ENCODE results near the gene KRT15.
"Not testable (repeated sequence)": the region's sequence is repeated elsewhere in the genome, so short reads cannot be mapped to it uniquely, and the experiment has no call there.

Gene KRT15

DNA sequence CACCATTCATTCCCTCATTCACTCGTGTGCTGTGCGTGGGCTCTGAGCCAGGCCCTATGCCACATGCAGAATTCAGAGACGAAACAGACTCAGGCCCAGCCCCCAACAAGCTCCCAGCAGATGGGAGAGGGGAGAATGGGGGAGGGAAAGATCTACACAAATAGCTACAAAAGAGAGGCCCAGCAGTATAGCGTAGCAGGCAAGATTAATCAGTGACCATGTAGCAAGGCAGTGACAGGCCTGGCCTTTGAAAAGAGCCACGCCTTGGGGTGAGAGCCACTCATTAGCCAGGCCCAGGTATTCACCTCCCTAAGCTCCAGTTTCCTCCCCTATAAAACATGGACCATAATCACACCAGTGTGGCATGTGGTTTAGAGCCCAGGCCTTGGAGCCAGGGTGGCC is 25.8 kb upstream of the KRT15 start:
- no peak for DNase-seq (ENCODE audit: low read depth in 2 of 2)

DNA sequence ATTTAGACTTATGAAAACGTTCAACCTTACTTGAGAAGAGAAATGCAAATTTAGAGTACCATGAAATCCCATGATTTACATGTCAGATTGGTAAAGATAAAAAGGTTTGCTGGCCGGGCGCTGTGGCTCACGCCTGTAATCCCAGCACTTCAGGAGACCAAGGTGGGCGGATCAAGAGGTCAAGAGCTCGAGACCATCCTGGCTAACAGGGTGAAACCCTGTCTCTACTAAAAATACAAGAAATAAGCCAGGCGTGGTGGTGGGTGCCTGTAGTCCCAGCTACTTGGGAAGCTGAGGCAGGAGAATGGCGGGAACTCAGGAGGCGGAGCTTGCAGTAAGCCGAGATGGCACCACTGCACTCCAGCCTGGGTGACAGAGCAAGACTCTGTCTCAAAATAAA is 24.1 kb upstream of the KRT15 start:
- not testable (repeated sequence) for DNase-seq (ENCODE audit: low read depth in 2 of 2)

DNA sequence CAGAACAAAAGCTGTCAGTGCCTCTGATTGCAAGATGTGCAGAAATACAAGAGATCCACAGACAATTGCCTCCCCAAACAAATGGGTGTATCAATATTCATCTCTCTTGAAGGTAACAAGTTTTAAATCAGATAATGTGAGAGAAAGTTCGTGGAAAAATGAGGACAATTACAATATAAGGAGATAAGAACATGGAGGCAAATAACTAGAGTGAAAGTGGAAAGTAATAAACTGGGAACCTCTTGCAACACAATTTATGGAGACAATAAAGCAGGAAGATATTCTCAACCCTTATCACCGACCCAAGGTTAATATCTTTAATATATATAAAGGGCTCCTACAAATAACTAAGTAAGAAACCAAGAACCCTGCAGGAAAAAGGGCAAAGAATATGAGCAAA is 23.7 kb upstream of the KRT15 start:
- DNase-seq (ENCODE audit: low read depth in 2 of 2) = no peak

DNA sequence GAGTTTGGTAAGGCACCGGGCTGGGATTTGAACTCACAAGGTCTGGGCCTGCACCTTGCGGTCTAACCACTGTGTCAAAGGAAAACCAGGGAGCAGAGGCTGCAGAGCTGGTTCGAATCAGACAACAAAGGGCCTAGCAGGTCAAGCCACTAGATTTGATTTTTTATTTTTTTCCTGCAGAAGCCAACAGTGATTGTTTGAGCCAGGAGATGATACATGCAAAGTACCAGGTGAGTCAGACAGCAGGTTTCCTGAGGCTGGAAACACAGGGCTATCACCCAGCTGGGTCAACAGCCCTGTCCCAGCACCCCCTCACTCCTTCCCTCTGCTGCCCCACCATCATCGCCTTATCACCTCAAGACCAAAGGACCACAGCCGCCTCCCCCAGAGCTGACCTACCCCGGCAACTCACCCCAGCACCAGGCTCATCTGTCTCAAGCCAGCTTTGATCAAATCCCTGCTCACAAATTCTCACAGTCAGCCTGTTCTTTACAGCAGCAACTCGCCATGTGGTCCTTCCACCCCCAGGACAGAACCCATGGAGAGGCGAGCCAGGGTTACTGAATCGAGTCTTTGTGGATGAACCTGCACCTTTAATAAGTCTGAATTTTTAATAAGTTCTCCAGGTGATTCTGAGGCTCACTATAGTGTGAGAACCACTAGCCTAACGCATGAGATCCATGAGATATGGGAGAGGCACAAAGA is 22.4 kb upstream of the KRT15 start:
- DNase-seq (ENCODE audit: low read depth in 2 of 2) = no peak

- DNase-seq (ENCODE audit: low read depth in 2 of 2) = no peak
These were observed 21.4 kb upstream of the KRT15 start for GRCh38 chr17:41539979-41540701.

DNA sequence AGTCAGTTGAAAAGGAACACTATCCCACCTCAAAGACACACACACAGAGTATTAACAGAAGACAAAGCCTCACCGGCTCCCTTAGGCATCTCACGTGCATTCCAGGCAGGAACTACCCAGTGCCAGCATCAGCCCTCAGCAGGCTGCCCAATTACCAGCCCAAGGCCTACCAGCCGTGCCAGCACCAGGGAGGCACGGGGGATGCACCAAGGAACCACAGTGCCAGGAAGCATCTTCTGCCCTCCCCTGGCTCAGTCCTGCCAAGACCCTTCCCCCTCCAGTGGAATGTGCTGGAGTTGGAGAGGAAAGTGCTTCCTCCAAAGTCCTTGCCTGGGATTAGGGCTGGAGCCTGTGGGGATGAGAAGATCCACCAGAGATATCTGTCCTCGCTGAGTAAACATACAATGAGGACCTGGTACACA is 20.4 kb upstream of the KRT15 start:
- DNase-seq (ENCODE audit: low read depth in 2 of 2) = no peak

GRCh38 chr17:41538565-41538991 is 19.9 kb upstream of the KRT15 start:
- no peak for DNase-seq (ENCODE audit: low read depth in 2 of 2)

DNA sequence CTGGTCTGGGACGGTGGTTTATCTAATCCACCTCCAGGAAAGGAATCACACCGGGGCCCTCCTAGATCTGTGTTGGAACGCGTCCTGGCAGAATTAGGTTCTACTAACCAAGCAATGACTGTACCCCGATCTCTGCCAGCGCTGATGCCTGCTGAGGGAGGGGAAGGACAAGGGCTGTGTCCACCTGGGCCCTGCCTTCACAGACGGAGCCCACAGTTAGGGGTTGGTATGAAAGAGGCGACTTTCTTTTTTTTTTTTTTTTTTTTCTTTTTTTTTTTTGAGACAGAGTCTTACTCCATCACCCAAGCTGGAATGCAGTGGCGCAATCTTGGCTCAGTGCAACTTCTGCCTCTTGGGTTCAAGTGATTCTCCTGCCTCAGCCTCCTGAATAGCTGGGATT is 19.3 kb upstream of the KRT15 start:
- no peak for DNase-seq (ENCODE audit: low read depth in 2 of 2)

GRCh38 chr17:41537614-41537954 is 18.9 kb upstream of the KRT15 start:
- DNase-seq (ENCODE audit: low read depth in 2 of 2) = no peak

DNA sequence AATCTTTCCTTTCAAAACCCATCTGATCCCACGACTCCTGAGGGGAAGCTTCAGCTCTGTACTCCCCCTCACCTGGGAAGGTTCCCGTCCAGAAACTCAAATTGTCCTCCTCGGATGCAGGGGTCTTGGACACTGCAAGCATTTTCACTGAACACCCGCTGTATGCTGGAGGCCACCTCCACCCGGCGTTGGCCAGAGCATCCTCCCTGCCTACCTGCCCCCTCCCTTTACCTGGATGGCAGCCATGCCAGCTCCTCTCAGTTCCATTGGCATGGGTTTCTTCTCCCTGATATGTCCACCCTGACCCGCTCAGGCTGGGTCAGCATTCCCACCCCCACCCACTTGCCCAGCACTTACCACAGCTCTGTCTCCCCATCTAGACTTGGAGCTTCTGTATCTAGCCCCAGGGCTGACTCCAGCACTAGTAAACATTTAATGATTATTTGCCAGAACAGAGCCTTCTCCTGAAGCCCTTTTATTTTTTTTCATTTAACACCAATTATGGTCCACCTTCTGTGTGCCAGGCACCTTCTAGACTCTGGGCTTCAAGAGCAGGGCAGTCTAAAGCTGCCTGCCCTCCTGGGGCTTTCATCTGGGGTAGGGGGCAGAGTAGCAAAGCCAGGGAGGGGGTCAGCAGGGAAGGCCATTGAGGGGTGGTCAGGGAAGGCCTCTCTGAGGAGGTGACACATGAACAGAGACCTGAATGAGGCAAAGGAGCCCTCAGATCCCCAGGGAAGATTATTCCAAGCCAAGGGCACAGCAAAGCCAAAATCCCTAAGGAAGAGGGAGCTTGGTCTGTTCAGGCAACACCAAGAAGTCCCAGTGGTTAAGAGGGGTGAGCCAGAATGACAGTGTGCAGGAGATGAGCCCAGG is 18.3 kb upstream of the KRT15 start:
- DNase-seq (ENCODE audit: low read depth in 2 of 2) = no peak

- DNase-seq (ENCODE audit: low read depth in 2 of 2) = no peak
These were observed 17.2 kb upstream of the KRT15 start for GRCh38 chr17:41535764-41536481.

GRCh38 chr17:41534899-41535546 is 16.3 kb upstream of the KRT15 start:
- DNase-seq (ENCODE audit: low read depth in 2 of 2) = no peak

DNA sequence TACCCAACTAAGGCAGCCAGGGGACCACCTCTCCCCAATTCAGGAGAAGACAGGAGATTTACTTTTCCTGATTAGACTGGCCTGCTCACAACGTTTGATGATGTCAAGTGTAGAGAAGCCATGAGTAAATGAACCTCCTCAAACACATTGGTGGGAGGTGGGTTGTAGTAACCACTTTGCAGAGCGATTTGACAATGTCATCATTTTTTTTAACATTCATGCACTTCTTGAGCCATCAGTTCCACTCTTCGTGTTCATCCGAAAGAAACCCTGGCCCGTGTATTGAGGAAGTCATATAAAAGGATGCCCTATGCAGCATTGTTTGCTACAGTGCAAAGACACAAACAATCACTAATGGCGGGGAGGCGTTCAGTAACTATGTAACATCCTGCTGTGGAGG is 14.9 kb upstream of the KRT15 start:
- DNase-seq (ENCODE audit: low read depth in 2 of 2) = no peak

GRCh38 chr17:41532947-41533570 is 14.4 kb upstream of the KRT15 start:
- DNase-seq (ENCODE audit: low read depth in 2 of 2) = no peak

GRCh38 chr17:41531993-41532392 is 13.3 kb upstream of the KRT15 start:
- no peak for DNase-seq (ENCODE audit: low read depth in 2 of 2)

DNA sequence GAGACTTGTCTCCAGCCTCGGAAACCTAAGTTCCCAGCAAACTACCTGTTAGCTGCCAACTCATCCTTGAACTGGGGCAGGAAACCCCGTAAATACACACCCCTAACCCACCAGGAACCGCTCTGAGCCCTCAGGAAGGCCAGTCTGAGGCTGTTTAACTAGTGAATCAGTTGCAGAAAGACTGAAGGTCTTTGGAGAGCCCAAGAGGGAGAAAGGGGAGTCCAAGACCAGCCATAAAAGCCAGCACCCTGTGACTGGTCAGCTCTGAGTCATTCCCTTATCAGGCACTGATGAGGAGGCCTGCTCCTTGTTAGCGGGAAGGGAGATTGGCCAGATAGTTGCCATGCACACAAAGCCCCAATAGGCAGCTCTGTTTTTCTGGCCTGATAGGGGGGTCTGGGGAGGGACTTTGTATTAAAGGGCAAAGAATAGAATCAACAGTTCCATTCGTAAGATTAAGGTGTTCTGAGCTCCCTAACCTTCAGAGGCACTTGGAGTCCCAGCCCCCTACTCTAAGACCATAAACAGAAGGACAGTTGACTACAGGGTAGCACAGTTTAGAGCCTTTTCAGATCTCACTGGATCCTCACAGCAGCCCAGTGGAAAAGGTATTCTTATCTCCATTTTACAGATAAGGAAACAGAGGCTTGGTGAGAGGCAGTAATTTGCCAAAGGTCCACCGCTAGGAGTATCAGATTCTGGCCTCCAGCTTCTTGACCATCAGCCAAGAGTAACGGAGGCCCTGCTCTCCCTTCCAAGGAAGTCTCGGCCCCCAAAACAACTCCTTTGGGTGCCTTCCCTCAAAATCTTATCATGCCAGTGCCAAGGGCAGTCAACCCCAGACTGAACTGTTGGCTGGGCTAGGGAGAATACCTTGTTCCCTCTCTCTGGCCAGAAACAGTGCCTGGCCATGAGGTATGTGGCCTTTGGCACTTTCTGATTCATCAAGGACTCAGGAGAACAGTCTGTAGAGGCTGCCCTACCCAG is 11.7 kb upstream of the KRT15 start:
- no peak for DNase-seq (ENCODE audit: low read depth in 2 of 2)

- DNase-seq (ENCODE audit: low read depth in 2 of 2) = no peak
These were observed 10.8 kb upstream of the KRT15 start for GRCh38 chr17:41529491-41529915.

- no peak for DNase-seq (ENCODE audit: low read depth in 2 of 2)
These were observed 10.3 kb upstream of the KRT15 start for GRCh38 chr17:41528959-41529353.

Measured in stimulated activated CD8-positive, alpha-beta memory T cell treated with anti-CD3 and anti-CD28 coated beads, Interleukin-7, amount 100 ng/mL, for 4 hours (primary cell).